ENCODE data around the gene TANGO2. TPM values are rescaled to one million over a fixed set of nuclear protein-coding genes. Genes with fewer than 3 reads are reported as not detected.

Gene TANGO2
- total RNA-seq, 1 donor from 2014 or later = 10.0 TPM

DNA sequence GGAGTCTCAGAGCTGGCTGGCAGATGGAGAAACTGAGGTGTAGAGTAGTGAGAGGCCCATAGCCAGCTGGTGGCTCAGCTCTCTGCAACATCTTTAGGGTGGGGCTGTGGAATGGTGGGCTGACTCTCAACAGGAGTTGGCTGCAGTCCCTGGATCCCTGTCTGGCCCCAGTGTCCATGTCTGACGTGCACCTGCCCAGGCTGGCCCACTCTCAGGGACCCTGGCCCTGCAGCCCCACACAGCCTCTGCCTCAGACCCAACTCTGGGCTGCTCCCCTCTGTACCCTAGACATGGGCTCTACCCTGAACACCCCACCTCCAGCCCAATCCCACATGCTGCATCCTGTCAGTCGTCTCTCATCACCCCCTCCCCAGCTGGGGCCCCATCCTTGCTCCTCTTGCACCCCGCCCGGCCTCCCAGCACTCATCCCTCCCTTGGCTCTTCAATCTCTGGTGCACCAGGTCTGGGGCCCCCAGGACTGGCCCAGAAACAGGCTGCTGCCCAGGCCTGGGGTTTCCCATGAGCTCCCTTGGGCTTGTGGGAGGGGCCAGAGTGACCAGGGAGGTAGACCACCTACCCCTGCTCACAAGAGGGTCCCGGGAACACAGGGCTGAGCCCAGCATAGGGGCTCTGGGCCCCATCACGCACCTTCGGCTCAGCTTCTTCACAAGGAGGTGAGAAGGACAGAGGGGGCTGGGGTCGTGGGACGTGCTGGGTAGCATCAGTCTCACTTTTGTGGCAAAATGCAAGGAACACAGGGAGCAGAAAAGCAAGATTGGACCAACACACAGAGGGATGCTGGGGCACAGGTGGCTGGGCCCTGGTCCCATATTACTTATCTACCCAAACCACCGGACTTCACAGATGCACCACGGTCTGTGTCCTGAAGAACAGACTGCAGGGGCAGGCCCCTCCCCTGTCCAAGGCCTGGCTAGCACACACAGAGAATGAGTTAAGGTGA, 35.8 kb upstream of the TANGO2 start:
- Histone ChIP-seq H3K27me3 (no peaks in the 10 kb centered on the region), H2AFZ (replicated peaks) (no peak overlapping the region), H3K9me3 (ENCODE audit: low read depth) (no peaks in the 10 kb centered on the region), H3F3A (ENCODE audit: low read depth) (peaks cover 10% of the 10 kb centered on the region), H3K27ac (no peak overlapping the region), H3K4me3 (peak overlapping the region; percentile 92), H3K36me3 (no peaks in the 10 kb centered on the region), H3K4me1 (peaks cover 10% of the 10 kb centered on the region), H3K9ac (no peak overlapping the region), H3K79me2 (ENCODE audit: low read depth) (peaks cover 33% of the 10 kb centered on the region), H4K20me1 (ENCODE audit: low read depth) (peaks cover 50% of the 10 kb centered on the region), H3K4me2 (peak overlapping the region; percentile 96)
- Mint-ChIP-seq H3K9me3 (no peaks in the 10 kb centered on the region), H3K27ac (no peak overlapping the region), H3K4me3 (peak overlapping the region; percentile 90), H3K4me1 (peaks cover 24% of the 10 kb centered on the region), H3K27me3 (ENCODE audit: insufficient read depth, low read depth) (no peaks in the 10 kb centered on the region), H3K36me3 (peaks cover 8% of the 10 kb centered on the region)
- TF ChIP-seq EZH2 (IDR thresholded peaks at IDR 0.05) (no peak), EZH2phosphoT487 (IDR thresholded peaks at IDR 0.05) (no peak)
- TF ChIP-seq, protein P1, sequence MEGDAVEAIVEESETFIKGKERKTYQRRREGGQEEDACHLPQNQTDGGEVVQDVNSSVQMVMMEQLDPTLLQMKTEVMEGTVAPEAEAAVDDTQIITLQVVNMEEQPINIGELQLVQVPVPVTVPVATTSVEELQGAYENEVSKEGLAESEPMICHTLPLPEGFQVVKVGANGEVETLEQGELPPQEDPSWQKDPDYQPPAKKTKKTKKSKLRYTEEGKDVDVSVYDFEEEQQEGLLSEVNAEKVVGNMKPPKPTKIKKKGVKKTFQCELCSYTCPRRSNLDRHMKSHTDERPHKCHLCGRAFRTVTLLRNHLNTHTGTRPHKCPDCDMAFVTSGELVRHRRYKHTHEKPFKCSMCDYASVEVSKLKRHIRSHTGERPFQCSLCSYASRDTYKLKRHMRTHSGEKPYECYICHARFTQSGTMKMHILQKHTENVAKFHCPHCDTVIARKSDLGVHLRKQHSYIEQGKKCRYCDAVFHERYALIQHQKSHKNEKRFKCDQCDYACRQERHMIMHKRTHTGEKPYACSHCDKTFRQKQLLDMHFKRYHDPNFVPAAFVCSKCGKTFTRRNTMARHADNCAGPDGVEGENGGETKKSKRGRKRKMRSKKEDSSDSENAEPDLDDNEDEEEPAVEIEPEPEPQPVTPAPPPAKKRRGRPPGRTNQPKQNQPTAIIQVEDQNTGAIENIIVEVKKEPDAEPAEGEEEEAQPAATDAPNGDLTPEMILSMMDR (IDR thresholded peaks at IDR 0.05) = no peak
- DNase-seq (ENCODE audit: low spot score) = no peak

GRCh38 chr22:19986011-19986409, 34.9 kb upstream of the TANGO2 start:
- Histone ChIP-seq H3K9me3 (ENCODE audit: low read depth) (no peaks in the 10 kb centered on the region), H3K4me2 (peak overlapping the region; percentile 96), H3K79me2 (ENCODE audit: low read depth) (peaks cover 33% of the 10 kb centered on the region), H3K9ac (peak overlapping the region; percentile 69), H2AFZ (replicated peaks) (no peak overlapping the region), H3K36me3 (no peaks in the 10 kb centered on the region), H3K27ac (no peak overlapping the region), H3F3A (ENCODE audit: low read depth) (peaks cover 10% of the 10 kb centered on the region), H4K20me1 (ENCODE audit: low read depth) (peaks cover 50% of the 10 kb centered on the region), H3K4me1 (peaks cover 10% of the 10 kb centered on the region), H3K27me3 (no peaks in the 10 kb centered on the region), H3K4me3 (peak overlapping the region; percentile 92)
- peaks cover 2% of the 10 kb centered on the region for H3K36me3 Mint-ChIP-seq
- H3K4me3 Mint-ChIP-seq = peak overlapping the region; percentile 90
- no peak overlapping the region for H3K27ac Mint-ChIP-seq
- H3K27me3 Mint-ChIP-seq (ENCODE audit: insufficient read depth, low read depth) = peaks cover 3% of the 10 kb centered on the region
- DNase-seq (ENCODE audit: low spot score) = no peak
- TF ChIP-seq EZH2phosphoT487 (IDR thresholded peaks at IDR 0.05) (no peak), EZH2 (IDR thresholded peaks at IDR 0.05) (no peak)
- TF ChIP-seq, protein P1 (IDR thresholded peaks at IDR 0.05) = no peak
- H3K9me3 Mint-ChIP-seq = no peaks in the 10 kb centered on the region
- peaks cover 25% of the 10 kb centered on the region for H3K4me1 Mint-ChIP-seq

DNA sequence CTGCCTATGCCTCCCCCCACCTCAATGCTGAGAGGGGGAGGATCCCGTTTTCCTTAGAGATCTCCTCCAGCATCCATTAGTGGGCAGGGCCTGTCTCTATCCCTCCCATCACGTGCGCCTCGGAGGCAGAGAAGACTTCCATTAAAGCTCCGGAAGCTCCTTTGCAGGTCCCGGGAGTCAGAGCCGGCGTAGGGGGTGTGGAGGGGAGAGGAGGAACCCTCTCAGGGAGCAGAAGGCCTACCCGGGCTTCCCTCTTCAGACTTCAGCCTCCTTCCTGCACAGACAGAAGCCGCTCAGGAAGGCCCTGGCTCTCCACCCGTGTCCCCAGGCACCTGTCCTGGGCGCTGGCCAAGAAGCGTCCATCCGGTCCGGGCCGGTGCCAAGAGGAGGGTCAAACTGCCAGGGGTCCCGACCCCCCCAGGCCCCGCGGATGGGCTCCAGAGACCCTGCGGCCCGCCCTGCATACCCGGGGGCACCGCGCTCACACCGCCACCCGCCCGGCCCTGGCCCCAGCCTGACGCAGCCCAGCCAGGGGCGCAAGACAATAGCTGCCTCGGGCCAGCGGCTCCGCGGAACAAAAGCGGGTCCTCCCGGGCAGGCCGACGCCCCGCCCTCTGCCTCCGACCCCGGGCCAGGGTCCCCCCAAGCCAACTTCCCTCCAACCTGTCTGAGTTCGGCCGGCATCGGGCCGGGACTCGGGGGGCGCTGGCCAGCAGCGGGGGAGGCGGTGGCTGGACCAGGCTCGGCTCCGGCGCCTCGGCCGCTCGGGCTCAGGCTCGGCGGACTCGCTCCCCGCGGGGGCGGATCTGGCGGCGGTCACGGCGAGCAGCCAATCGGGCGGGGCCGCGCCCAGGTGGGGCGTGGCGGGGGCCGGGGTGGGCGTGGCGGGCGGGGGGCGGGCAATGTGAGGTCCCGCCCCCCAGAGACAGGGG, 34.2 kb upstream of the TANGO2 start:
- peak overlapping the region; percentile 92 for H3K4me3 ChIP-seq
- Mint-ChIP-seq H3K27ac (no peak overlapping the region), H3K27me3 (ENCODE audit: insufficient read depth, low read depth) (peaks cover 3% of the 10 kb centered on the region), H3K4me3 (peak overlapping the region; percentile 90), H3K36me3 (peaks cover 2% of the 10 kb centered on the region), H3K9me3 (no peaks in the 10 kb centered on the region), H3K4me1 (peaks cover 29% of the 10 kb centered on the region)
- DNase-seq (ENCODE audit: low spot score) = peak; percentile 93
- H3F3A ChIP-seq (ENCODE audit: low read depth) = peaks cover 10% of the 10 kb centered on the region
- peak overlapping the region; percentile 80 for H3K27ac ChIP-seq
- no peaks in the 10 kb centered on the region for H3K36me3 ChIP-seq
- H3K9me3 ChIP-seq (ENCODE audit: low read depth) = no peaks in the 10 kb centered on the region
- H3K79me2 ChIP-seq (ENCODE audit: low read depth) = peaks cover 33% of the 10 kb centered on the region
- H4K20me1 ChIP-seq (ENCODE audit: low read depth) = peaks cover 48% of the 10 kb centered on the region
- H3K9ac ChIP-seq = peak overlapping the region; percentile 69
- H3K4me1 ChIP-seq = peaks cover 10% of the 10 kb centered on the region
- peak overlapping the region; percentile 96 for H3K4me2 ChIP-seq
- no peaks in the 10 kb centered on the region for H3K27me3 ChIP-seq
- TF ChIP-seq, protein P1 (IDR thresholded peaks at IDR 0.05) = no peak
- TF ChIP-seq EZH2 (IDR thresholded peaks at IDR 0.05) (no peak), EZH2phosphoT487 (IDR thresholded peaks at IDR 0.05) (no peak)
- H2AFZ ChIP-seq (replicated peaks) = peak overlapping the region; percentile 78
